HepG2 (cell line): ENCODE data around the gene MRPS2. TPM values are rescaled to one million over a fixed set of nuclear protein-coding genes. Genes with fewer than 3 reads are reported as not detected.

Source experiments
- ARNT2 ChIP-seq: sonication (generic); formaldehyde crosslinking; IDR thresholded peaks from 2 replicates; pipeline ENCODE4 v1.8.0; 2022; ENCODE audit warnings: mild to moderate bottlenecking, low read depth, missing genetic modification reagents, moderate library complexity
- CAMTA2 ChIP-seq: sonication (generic); formaldehyde crosslinking; IDR thresholded peaks from 2 replicates; pipeline ENCODE4 v1.4.0; 2020; ENCODE audit warnings: mild to moderate bottlenecking, missing genetic modification reagents, borderline replicate concordance
- DRAP1 ChIP-seq: IDR thresholded peaks from 2 replicates; pipeline ENCODE4 v1.6.1; 2016; ENCODE audit warnings: missing genetic modification reagents, missing compliant biosample characterization
- ERF ChIP-seq: IDR thresholded peaks from 2 replicates; pipeline ENCODE4 v1.6.1; 2018; ENCODE audit warnings: missing biosample characterization, missing genetic modification reagents
- HDAC1 ChIP-seq: sonication (generic); formaldehyde crosslinking; IDR thresholded peaks from 2 replicates; pipeline ENCODE4 v1.5.1; 2020; ENCODE audit warnings: mild to moderate bottlenecking, missing genetic modification reagents
- KDM2A ChIP-seq: sonication (generic); formaldehyde crosslinking; IDR thresholded peaks from 2 replicates; pipeline ENCODE4 v1.4.0; 2020; ENCODE audit warnings: low read depth, missing genetic modification reagents, borderline replicate concordance
- NFE2L1 ChIP-seq: sonication (generic); formaldehyde crosslinking; IDR thresholded peaks from 2 replicates; pipeline ENCODE4 v1.4.0; 2020; ENCODE audit warnings: missing genetic modification reagents, mild to moderate bottlenecking, borderline replicate concordance
- NFKB2 ChIP-seq: sonication (generic); formaldehyde crosslinking; IDR thresholded peaks from 2 replicates; pipeline ENCODE4 v1.4.0; 2020; ENCODE audit warnings: missing genetic modification reagents, borderline replicate concordance
- RNF219 ChIP-seq: sonication (generic); formaldehyde crosslinking; IDR thresholded peaks from 2 replicates; pipeline ENCODE4 v1.5.0; 2020; ENCODE audit warnings: mild to moderate bottlenecking, missing genetic modification reagents
- SALL1 ChIP-seq: sonication (generic); formaldehyde crosslinking; IDR thresholded peaks from 2 replicates; pipeline ENCODE4 v1.8.0; 2022; ENCODE audit warnings: mild to moderate bottlenecking, missing genetic modification reagents
- SP140L ChIP-seq: sonication (generic); formaldehyde crosslinking; IDR thresholded peaks from 2 replicates; pipeline ENCODE4 v1.4.0; 2020; ENCODE audit warnings: missing genetic modification reagents, borderline replicate concordance
- ZFX ChIP-seq: sonication (generic); formaldehyde crosslinking; IDR thresholded peaks from 2 replicates; pipeline ENCODE4 v1.4.0; 2020; ENCODE audit warnings: mild to moderate bottlenecking, low read depth, missing genetic modification reagents, moderate library complexity
- ZIK1 ChIP-seq: sonication (generic); formaldehyde crosslinking; IDR thresholded peaks from 2 replicates; pipeline ENCODE4 v1.5.0; 2020; ENCODE audit warnings: mild to moderate bottlenecking, low read depth, missing genetic modification reagents, borderline replicate concordance
- ZNF17 ChIP-seq: sonication (generic); formaldehyde crosslinking; IDR thresholded peaks from 2 replicates; pipeline ENCODE4 v1.5.0; 2020; ENCODE audit warnings: mild to moderate bottlenecking, missing genetic modification reagents
- ZNF234 ChIP-seq: sonication (generic); formaldehyde crosslinking; conservative IDR thresholded peaks from 2 replicates; pipeline ENCODE4 v1.5.1; 2020; ENCODE audit warnings: mild to moderate bottlenecking, missing genetic modification reagents
- ZNF24 ChIP-seq: fragments of 450-650 bp; IDR thresholded peaks from 2 replicates; pipeline ENCODE4 v1.6.1; 2017; ENCODE audit warnings: antibody characterized with exemption, mild to moderate bottlenecking
- ZNF256 ChIP-seq: sonication (generic); formaldehyde crosslinking; conservative IDR thresholded peaks from 2 replicates; pipeline ENCODE4 v1.4.0; 2020; ENCODE audit warnings: missing genetic modification reagents
- ZNF281 ChIP-seq: sonication (generic); formaldehyde crosslinking; IDR thresholded peaks from 2 replicates; pipeline ENCODE4 v1.4.0; 2020; ENCODE audit warnings: missing genetic modification reagents, borderline replicate concordance
- ZNF331 ChIP-seq: sonication (generic); formaldehyde crosslinking; IDR thresholded peaks from 2 replicates; pipeline ENCODE4 v1.4.0; 2020; ENCODE audit warnings: missing genetic modification reagents
- ZNF737 ChIP-seq: sonication (generic); formaldehyde crosslinking; IDR thresholded peaks from 2 replicates; pipeline ENCODE4 v1.5.0; 2020; ENCODE audit warnings: missing genetic modification reagents, mild to moderate bottlenecking, borderline replicate concordance
- ZNF792 ChIP-seq: IDR thresholded peaks from 2 replicates; pipeline ENCODE4 v1.6.1; 2016
- ZNF841 ChIP-seq: sonication (generic); formaldehyde crosslinking; IDR thresholded peaks from 2 replicates; pipeline ENCODE4 v1.8.1; 2023; ENCODE audit warnings: missing genetic modification reagents, borderline replicate concordance
- ZSCAN25 ChIP-seq: sonication (generic); formaldehyde crosslinking; IDR thresholded peaks from 2 replicates; pipeline ENCODE4 v1.8.0; 2022; ENCODE audit warnings: mild to moderate bottlenecking, missing genetic modification reagents
- ZSCAN29 ChIP-seq: sonication (generic); formaldehyde crosslinking; conservative IDR thresholded peaks from 2 replicates; pipeline ENCODE4 v1.4.0; 2020; ENCODE audit warnings: mild to moderate bottlenecking, missing genetic modification reagents
- ZSCAN31 ChIP-seq: sonication (generic); formaldehyde crosslinking; IDR thresholded peaks from 2 replicates; pipeline ENCODE4 v1.5.0; 2020; ENCODE audit warnings: low read depth, mild to moderate bottlenecking, missing genetic modification reagents
- polyA plus RNA-seq, 8 experiments: library from polyadenylated mRNA; depleted of rRNA in 3 of 8; stranded (reverse) in 7 of 8; unstranded in 1 of 8; fragments of >200 nt; fragmentation: Illumina TruSeq in 4 of 8; extraction: Trizol in 4 of 8; gene quantifications; 2 replicates each; pipeline versions ENCODE4 v1.2.1 to v1.2.3, GENCODE V29; 2011 to 2016; ENCODE audit warnings: low read depth in 4 of 8, missing spikeins in 1 of 8, mixed read lengths in 1 of 8; ENCODE audit not compliant: insufficient read depth in 1 of 8
- total RNA-seq, 5 experiments: library from RNA; depleted of rRNA; stranded (reverse); fragments of >200 nt; fragmentation: Illumina TruSeq; extraction: Trizol; gene quantifications; 2 replicates each; pipeline ENCODE4 v1.2.3, GENCODE V29; 2016; ENCODE audit warnings: low read depth in 1 of 5

MRPS2 gene
- total and polyA plus RNA-seq, 2 of the 13 experiments (the other 11 are each of a cell fraction or from before 2014, with no cell fraction given): 44.4 to 86.7 TPM

- TF ChIP-seq DRAP1 (CRISPR knock-in tag) (no peak), ZNF256 (CRISPR knock-in tag) (no peak), NFKB2 (CRISPR knock-in tag) (no peak), ZSCAN31 (CRISPR knock-in tag) (no peak), SALL1 (CRISPR knock-in tag) (no peak), ARNT2 (CRISPR knock-in tag) (no peak), HDAC1 (CRISPR knock-in tag) (no peak), ZNF737 (CRISPR knock-in tag) (no peak), ZSCAN25 (CRISPR knock-in tag) (peak; percentile 72), ZNF331 (CRISPR knock-in tag) (no peak), ZNF24 (no peak), ZIK1 (CRISPR knock-in tag) (no peak), RNF219 (CRISPR knock-in tag) (no peak), KDM2A (CRISPR knock-in tag) (0 out of 2 replicates have a peak, but pooled peaks have one; percentile 35), ZFX (CRISPR knock-in tag) (peak; percentile 43), ZSCAN29 (CRISPR knock-in tag) (0 out of 2 replicates have a peak, but pooled peaks have one; percentile 72), NFE2L1 (no peak), ZNF792 (CRISPR knock-in tag) (no peak), CAMTA2 (CRISPR knock-in tag) (no peak), SP140L (CRISPR knock-in tag) (no peak), ZNF234 (CRISPR knock-in tag) (no peak), ERF (no peak), ZNF841 (CRISPR knock-in tag) (no peak), ZNF281 (CRISPR knock-in tag) (peak; percentile 85), ZNF17 (no peak)
These were observed 6.0 kb downstream of the MRPS2 start (continued) for GRCh38 chr9:135506327-135507103.
